IPS-15b (cell line): Measurements from ENCODE around the gene SYNGAP1.

Source experiments
- H3K27me3 ChIP-seq: one replicate; pipeline ENCODE4 v1.6.1; 2013; ENCODE audit warnings: low read length; ENCODE audit not compliant: control insufficient read depth, insufficient read depth
- H3K36me3 ChIP-seq: one replicate; pipeline ENCODE4 v1.6.1; 2013; ENCODE audit warnings: low read length; ENCODE audit not compliant: control insufficient read depth, insufficient read depth
- H3K4me1 ChIP-seq: one replicate; pipeline ENCODE4 v1.6.1; 2013; ENCODE audit warnings: mild to moderate bottlenecking, low read length; ENCODE audit not compliant: control insufficient read depth, insufficient read depth
- H3K4me3 ChIP-seq: one replicate; pipeline ENCODE4 v1.5.1; 2013; ENCODE audit warnings: low read depth, low read length
- H3K9ac ChIP-seq: one replicate; pipeline ENCODE4 v1.6.1; 2013; ENCODE audit warnings: low read depth, mild to moderate bottlenecking, low read length
- H3K9me3 ChIP-seq: one replicate; pipeline ENCODE4 v1.6.1; 2013; ENCODE audit warnings: mild to moderate bottlenecking, low read length; ENCODE audit not compliant: control insufficient read depth, insufficient read depth

Gene SYNGAP1

DNA sequence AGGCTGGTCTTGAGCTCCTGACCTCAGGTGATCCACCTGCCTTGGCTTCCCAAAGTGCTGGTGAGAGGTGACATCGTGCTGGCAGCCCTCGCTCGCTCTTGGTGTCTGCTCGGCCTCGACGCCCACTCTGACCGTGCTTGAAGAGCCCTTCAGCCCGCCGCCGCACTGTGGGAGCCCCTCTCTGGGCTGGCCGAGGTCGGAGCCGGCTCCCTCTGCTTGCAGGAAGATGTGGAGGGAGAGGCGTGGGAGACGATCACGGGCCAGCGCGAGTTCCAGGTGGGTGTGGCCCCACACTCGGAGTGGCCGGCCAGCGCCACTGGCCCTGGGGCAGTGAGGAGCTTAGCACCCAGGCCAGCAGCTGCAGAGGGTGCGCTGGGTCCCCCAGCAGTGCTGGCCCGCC, 82.6 kb downstream of the SYNGAP1 start:
- Histone ChIP-seq H3K9ac (no peak overlapping the region), H3K9me3 (no peaks in the 10 kb centered on the region), H3K27me3 (no peaks in the 10 kb centered on the region), H3K4me3 (no peak overlapping the region), H3K36me3 (no peaks in the 10 kb centered on the region), H3K4me1 (peaks cover 2% of the 10 kb centered on the region)

DNA sequence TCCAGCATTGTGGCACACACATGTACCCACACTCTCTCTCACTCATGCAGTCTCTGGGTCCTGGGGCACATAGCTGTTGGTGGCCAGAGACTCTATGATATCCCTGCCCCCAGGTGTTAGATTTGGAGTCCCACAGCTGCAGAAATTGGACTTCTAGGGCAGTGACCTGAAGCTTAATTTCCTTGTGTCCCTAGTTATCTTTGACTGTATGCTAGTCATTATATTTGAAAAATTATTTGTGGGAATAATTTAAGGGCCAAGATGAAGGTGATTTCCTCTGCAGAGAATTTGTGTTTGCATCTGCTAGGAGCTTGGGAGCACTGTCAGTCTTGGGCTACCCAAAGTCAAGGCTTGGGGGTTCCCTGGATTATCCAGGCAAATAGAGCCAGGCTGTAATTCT, 84.6 kb downstream of the SYNGAP1 start:
- Histone ChIP-seq H3K4me1 (peaks cover 6% of the 10 kb centered on the region), H3K4me3 (no peak overlapping the region), H3K9ac (no peak overlapping the region), H3K36me3 (no peaks in the 10 kb centered on the region), H3K9me3 (no peaks in the 10 kb centered on the region), H3K27me3 (no peaks in the 10 kb centered on the region)
